ENCODE results near the gene MSL2. TPM values are rescaled to one million over a fixed set of nuclear protein-coding genes. Genes with fewer than 3 reads are reported as not detected.

Gene MSL2
- total and polyA plus RNA-seq, 2 of the 4 experiments (the other 2 are of a cell fraction): 7.1 to 13.6 TPM

DNA sequence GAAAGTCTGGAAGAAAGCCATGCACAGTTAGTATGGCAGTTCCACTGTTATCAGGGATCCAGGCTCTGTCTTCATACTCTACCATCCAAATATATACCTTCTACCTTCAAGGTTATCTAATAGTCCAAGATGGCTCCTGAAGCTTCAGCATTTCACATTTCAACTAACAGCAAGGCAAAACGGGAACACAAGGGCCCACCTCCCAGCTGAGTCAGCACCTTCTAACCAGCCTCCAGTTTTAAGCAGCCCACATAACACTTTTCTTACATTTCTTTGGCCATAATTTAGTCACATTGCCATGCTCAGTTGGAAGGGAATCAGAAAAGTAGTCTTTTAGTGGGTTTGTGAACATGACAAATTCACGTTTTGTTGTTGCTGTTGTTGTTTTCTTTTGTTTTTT lies 15.4 kb upstream of the MSL2 start:
- H4K5ac ChIP-seq (ENCODE audit: low read depth, low read length): no peak overlapping the region
- H4K91ac ChIP-seq (ENCODE audit: insufficient read depth, low read depth, low read length): no peak overlapping the region
- no peaks in the 10 kb centered on the region for H3K9me3 ChIP-seq (ENCODE audit: control insufficient read depth, insufficient read depth, low read length)
- H4K8ac ChIP-seq (ENCODE audit: low read depth in 2 of 2, low read length in 2 of 2): 0 out of 4 replicates have a peak overlapping the region, but pooled peaks of 1 of the 2 experiments have one; percentile 0
- in situ Hi-C loops (cut with MboI; ENCODE audit: low sequenced_read_pairs) (no loop called here), intact Hi-C loops (cut with micrococcal nuclease) (no loop called here), dilution Hi-C loops (cut with HindIII; ENCODE audit: low sequenced_read_pairs, unreplicated experiment) (no loop called here)
- POLR2A ChIA-PET (ENCODE audit: unreplicated experiment): no interaction called here
- no CpG with 5 or more reads among the region's 2 CpGs for WGBS, 2 experiments (ENCODE audit: extremely low coverage in 2 of 2, insufficient read length in 1 of 2)
- CTCF ChIA-PET: no interaction called here
- no peak overlapping the region for H2AK5ac ChIP-seq (ENCODE audit: low read depth, low read length)
- TF ChIP-seq MAFK (IDR thresholded peaks at IDR 0.05; ENCODE audit: low read depth, low read length) (peak; percentile 69), RAD21 (IDR thresholded peaks at IDR 0.05; ENCODE audit: low read length) (no peak), MAZ (IDR thresholded peaks at IDR 0.05; ENCODE audit: borderline replicate concordance, low read depth, low read length) (no peak)
- TF ChIP-seq, protein P1, sequence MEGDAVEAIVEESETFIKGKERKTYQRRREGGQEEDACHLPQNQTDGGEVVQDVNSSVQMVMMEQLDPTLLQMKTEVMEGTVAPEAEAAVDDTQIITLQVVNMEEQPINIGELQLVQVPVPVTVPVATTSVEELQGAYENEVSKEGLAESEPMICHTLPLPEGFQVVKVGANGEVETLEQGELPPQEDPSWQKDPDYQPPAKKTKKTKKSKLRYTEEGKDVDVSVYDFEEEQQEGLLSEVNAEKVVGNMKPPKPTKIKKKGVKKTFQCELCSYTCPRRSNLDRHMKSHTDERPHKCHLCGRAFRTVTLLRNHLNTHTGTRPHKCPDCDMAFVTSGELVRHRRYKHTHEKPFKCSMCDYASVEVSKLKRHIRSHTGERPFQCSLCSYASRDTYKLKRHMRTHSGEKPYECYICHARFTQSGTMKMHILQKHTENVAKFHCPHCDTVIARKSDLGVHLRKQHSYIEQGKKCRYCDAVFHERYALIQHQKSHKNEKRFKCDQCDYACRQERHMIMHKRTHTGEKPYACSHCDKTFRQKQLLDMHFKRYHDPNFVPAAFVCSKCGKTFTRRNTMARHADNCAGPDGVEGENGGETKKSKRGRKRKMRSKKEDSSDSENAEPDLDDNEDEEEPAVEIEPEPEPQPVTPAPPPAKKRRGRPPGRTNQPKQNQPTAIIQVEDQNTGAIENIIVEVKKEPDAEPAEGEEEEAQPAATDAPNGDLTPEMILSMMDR (conservative IDR thresholded peaks at IDR 0.05; ENCODE audit: low read depth, low read length): no peak
- H2AFZ ChIP-seq (replicated peaks; ENCODE audit: low read length, poor library complexity): no peak overlapping the region
- H2BK20ac ChIP-seq (ENCODE audit: low read depth, low read length): 0 out of 2 replicates have a peak overlapping the region, but pooled peaks have one; percentile 44
- no peak overlapping the region for H3K18ac ChIP-seq (ENCODE audit: low read depth, low read length)
- H2BK120ac ChIP-seq (ENCODE audit: low read depth, low read length): peak overlapping the region; percentile 5
- H3K56ac ChIP-seq (ENCODE audit: extremely low read depth, insufficient read depth, low read length): no peak overlapping the region
- no peak overlapping the region for H3K27ac ChIP-seq (ENCODE audit: insufficient read depth, low read length)
- H3K4ac ChIP-seq (ENCODE audit: low read depth, low read length): no peak overlapping the region
- no peak overlapping the region for H3K23ac ChIP-seq (ENCODE audit: low read depth, low read length)
- H2BK5ac ChIP-seq (ENCODE audit: low read depth, low read length, poor library complexity, severe bottlenecking): no peak overlapping the region
- H3K9ac ChIP-seq (ENCODE audit: low read depth, low read length): no peak overlapping the region
- no peak overlapping the region for H3K4me3 ChIP-seq (ENCODE audit: insufficient read depth, low read depth, low read length)
- no peaks in the 10 kb centered on the region for H3K36me3 ChIP-seq (ENCODE audit: control insufficient read depth, insufficient read depth, low read length)
- H3K27me3 ChIP-seq (ENCODE audit: control insufficient read depth, insufficient read depth, low read length): no peaks in the 10 kb centered on the region
- H4K20me1 ChIP-seq (ENCODE audit: insufficient read depth, low read length): no peaks in the 10 kb centered on the region
- BruUV-seq (replicated peaks): no TSS peak
- DNase-seq (no peak), ATAC-seq (ENCODE audit: low read depth) (no peak)
- H3K4me1 ChIP-seq (ENCODE audit: control insufficient read depth, insufficient read depth, low read length): peaks cover 2% of the 10 kb centered on the region; the same call in 1 of the 2 replicates
- no peak overlapping the region for H2BK15ac ChIP-seq (ENCODE audit: low read depth, low read length)
- H3K4me2 ChIP-seq (ENCODE audit: low read depth, low read length): no peak overlapping the region
- H3K9me1 ChIP-seq (ENCODE audit: insufficient read depth, low read length): no peaks in the 10 kb centered on the region
- no peak overlapping the region for H3K14ac ChIP-seq (replicated peaks; ENCODE audit: low read depth, low read length)
- no peak overlapping the region for H2AK9ac ChIP-seq (replicated peaks; ENCODE audit: low read depth, low read length, poor library complexity)
- H3K79me1 ChIP-seq (ENCODE audit: low read depth in 1 of 2, low read length in 2 of 2): no peaks in the 10 kb centered on the region

Measured in IMR-90 (cell line).